CD4-positive, alpha-beta T cell treated with Interleukin-15 for 4 hours (primary cell): ENCODE data around the gene SMIM22.

Experiments
- DNase-seq: peaks from one replicate; pipeline ENCODE4 v3.0.0-alpha.2; 2020; ENCODE audit warnings: low spot score

Gene SMIM22

DNA sequence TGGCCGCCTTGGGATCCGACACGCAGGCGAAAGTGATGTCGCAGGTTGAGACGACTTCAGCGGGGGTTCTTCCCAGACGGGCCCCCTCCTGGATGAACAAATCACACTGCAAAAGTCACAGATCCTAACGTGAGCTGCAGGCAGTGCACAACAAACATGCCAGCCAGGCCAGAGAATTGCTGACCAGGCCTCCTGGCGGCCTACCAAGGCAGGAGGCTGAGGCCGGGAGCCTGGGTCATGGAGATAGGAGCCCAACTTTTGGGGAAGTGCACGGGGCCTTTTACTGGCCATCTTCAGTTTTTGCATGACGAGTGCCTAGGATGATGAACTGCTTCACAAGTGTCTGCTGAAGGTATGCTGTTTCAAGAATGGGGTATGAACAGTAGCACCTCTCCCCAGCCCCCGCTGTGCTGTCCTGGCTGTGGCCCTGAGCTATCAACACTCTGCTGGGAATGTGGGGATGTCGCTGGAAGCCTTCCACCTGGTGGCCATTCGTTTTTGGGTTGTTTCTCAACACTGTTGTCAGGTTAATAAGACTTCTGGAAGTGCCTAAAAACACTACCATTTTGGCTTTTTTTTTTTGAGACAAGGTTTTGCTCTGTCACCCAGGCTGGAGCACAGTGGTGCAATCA lies 19.5 kb downstream of the SMIM22 start:
- DNase-seq: no peak

- DNase-seq: no peak
Measured at GRCh38 chr16:4820652-4821051, 25.5 kb downstream of the SMIM22 start.

DNA sequence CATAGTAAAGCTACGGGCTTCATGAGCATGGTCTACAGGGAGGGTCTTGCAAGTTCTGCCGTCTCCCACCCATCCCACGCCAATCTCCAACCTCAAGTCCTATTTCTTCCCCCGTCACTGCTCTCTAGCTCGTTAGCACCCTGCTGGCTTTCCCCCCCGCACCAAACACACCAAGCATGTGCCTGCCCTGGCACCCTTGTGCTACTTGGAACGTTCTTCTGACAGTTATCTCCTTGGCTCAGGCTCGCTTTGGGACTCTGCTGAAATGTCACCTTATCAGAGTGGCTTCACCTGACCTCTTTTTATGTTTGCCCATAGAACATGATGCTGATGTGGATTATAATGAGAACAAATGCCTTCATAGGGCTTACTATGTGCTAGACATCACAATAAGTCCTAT lies 30.0 kb downstream of the SMIM22 start:
- no peak for DNase-seq

DNA sequence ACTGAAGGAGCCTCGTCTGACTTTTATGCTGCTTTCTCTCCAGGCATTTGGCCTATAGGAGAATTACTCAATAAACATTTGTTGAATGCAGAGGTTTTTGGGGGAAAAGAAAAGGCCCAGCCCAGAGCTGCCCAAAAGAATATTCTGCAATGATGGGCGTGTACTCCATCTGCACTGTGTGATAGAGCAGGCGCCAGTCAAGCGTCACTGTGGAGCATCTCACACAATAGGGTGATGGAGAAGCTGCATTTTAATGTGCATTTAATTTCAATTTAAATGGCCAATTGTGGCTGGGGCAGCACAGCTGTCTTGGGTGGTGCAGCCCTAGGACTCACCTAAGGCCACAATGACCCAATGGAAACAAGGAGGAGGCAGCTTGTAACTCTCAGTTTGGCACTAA lies 31.4 kb downstream of the SMIM22 start:
- DNase-seq: no peak

GRCh38 chr16:4826980-4827379 lies 31.8 kb downstream of the SMIM22 start:
- no peak for DNase-seq

- no peak for DNase-seq
Measured at GRCh38 chr16:4828567-4829321, 33.6 kb downstream of the SMIM22 start.

DNA sequence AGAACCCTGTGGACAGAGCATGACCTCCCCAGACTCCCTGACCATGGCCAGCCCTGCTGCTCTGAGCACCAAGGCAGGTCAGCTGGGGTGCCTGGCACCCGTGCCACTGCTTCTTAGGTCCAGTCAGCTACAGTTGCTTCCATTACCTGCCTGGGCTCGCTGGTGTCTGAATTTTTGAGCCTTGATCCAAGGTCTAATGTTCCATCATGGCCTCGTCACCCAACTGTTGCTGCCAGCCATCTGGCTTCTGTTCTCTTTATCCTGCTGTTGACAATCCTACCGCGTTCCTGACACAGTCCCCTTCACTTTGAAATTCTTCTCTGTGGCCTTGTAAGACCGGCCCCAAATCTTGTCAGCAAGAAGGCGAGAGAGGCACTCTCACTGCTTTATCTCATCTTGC lies 35.2 kb downstream of the SMIM22 start:
- no peak for DNase-seq

DNA sequence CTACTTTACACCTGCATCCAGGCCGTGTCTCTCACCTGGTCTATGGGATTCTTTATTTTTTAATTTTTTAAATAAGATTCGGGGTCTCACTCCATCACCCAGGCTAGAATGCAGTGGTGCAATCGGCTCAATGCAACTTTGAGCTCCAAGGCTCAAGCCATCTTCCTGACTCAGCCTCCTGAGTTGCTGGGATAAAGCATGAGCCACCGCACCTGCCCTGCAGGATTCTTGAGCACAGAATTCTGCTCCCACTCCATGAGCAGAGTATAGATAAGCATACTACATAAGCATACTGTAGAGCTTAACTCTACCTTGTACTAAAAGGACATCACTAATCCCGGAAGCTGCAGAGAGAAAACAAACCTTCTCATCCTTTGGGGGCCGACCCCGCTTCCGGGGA lies 36.4 kb downstream of the SMIM22 start:
- DNase-seq: no peak

- no peak for DNase-seq
Measured at GRCh38 chr16:4832698-4833343, 37.7 kb downstream of the SMIM22 start.

DNA sequence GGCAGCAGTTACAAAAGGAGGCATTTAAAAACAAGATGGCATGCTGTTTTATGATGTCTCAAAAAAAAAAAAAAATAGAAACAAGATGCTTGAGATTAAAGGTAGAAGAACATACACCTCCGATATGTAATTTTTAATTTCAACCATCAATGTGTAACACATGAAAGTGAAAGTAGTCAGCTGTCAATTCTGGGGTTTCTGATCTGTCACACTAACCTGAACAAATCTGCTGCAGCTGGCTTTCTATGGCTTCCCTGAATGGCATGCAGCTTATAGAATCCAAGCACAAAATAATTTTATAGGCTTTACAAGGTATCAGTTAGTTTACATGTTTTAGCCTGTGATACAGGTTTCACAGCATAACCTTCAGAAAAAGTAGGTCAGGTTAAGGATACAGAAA lies 38.4 kb downstream of the SMIM22 start:
- DNase-seq: no peak

DNA sequence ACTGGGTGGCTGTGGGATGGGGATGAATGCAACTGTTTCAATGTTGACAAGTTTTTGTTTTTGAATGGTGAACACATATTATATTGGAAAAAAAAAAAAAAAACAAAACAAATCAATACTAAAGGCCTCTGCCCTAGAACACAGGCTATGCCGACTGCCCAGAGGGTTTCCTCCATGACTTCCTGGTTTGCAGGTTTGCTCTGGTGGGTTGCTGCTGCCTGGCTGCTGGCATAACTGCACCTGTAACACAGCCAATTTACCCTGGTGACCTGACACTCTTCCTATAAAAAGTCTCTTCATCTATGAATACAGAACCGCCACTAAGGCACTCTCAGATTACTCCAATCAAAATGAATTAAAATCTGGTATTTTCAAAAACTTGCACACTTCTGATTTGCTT lies 41.6 kb downstream of the SMIM22 start:
- no peak for DNase-seq

GRCh38 chr16:4837733-4838501 lies 42.7 kb downstream of the SMIM22 start:
- no peak for DNase-seq

- no peak for DNase-seq
Measured at GRCh38 chr16:4839942-4840341, 44.8 kb downstream of the SMIM22 start.

GRCh38 chr16:4840984-4841383 lies 45.8 kb downstream of the SMIM22 start:
- no peak for DNase-seq
